DND-41 (cell line): ENCODE measurements around the gene GNPNAT1.

Experiments
- EZH2 ChIP-seq: IDR thresholded peaks from 3 replicates; pipeline ENCODE4 v1.6.1; 2012; ENCODE audit warnings: borderline replicate concordance, low read depth, mild to moderate bottlenecking, moderate library complexity, low read length, inconsistent platforms; ENCODE audit not compliant: severe bottlenecking
- TF ChIP-seq, protein P1 (sequence below): IDR thresholded peaks from 2 replicates; pipeline ENCODE4 v1.5.1; 2012; ENCODE audit warnings: borderline replicate concordance, low read length, moderate library complexity, mild to moderate bottlenecking; ENCODE audit not compliant: poor library complexity, severe bottlenecking; ENCODE audit errors: extremely low read depth

DNA sequence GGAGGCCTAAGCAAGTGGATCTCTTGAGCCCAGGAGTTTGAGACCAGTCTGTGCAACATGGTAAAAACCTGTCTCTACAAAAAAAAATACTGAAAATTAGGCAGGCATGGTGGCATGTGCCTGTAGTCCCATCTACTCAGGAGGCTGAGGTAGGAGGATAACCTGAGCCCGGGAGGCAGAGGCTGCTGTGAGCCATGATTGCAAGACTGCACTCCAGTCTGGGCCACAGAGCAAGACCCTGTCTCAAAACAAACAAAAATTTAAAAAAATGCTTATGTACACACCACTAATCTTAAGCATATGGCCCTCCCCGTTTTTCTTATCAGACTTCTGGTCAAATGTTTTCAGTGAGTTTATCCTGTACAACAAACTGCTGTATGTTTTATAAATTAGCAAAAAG, 1.7 kb upstream of the GNPNAT1 start:
- TF ChIP-seq, protein P1, sequence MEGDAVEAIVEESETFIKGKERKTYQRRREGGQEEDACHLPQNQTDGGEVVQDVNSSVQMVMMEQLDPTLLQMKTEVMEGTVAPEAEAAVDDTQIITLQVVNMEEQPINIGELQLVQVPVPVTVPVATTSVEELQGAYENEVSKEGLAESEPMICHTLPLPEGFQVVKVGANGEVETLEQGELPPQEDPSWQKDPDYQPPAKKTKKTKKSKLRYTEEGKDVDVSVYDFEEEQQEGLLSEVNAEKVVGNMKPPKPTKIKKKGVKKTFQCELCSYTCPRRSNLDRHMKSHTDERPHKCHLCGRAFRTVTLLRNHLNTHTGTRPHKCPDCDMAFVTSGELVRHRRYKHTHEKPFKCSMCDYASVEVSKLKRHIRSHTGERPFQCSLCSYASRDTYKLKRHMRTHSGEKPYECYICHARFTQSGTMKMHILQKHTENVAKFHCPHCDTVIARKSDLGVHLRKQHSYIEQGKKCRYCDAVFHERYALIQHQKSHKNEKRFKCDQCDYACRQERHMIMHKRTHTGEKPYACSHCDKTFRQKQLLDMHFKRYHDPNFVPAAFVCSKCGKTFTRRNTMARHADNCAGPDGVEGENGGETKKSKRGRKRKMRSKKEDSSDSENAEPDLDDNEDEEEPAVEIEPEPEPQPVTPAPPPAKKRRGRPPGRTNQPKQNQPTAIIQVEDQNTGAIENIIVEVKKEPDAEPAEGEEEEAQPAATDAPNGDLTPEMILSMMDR, result no peak
- no peak for TF ChIP-seq EZH2
